Activated CD8-positive, alpha-beta T cell treated with anti-CD3 and anti-CD28 coated beads, Interleukin-2, amount 10 ng/mL, durations not matched to agents 7 days and 5 days (primary cell): ENCODE results near the gene PLPP4. TPM values are rescaled to one million over a fixed set of nuclear protein-coding genes. Genes with fewer than 3 reads are reported as not detected.

Source experiments
- ATAC-seq: fragments of 150-1000 bp; cut with Tn5 transposase; one replicate; pipeline ENCODE4 v1.10.0; 2021; ENCODE audit warnings: moderate library complexity
- CTCF ChIA-PET: fragments of 350-600 bp; sonication (Branson Sonifier 250); formaldehyde crosslinking; loops from one replicate; lab custom pipeline; 2021; ENCODE audit warnings: antibody characterized with exemption; lab: Charles Lee
- POLR2A ChIA-PET: fragments of 350-600 bp; sonication (Branson Sonifier 250); formaldehyde crosslinking; loops from one replicate; lab custom pipeline; 2021; ENCODE audit warnings: antibody characterized with exemption; lab: Charles Lee
- DNase-seq: peaks from one replicate; pipeline ENCODE4 v3.0.0-alpha.2; 2020
- H3K27ac Mint-ChIP-seq: one replicate; pipeline ENCODE4 v1.8.0; 2021; ENCODE audit warnings: mild to moderate bottlenecking, mixed read lengths
- H3K27me3 Mint-ChIP-seq: one replicate; pipeline ENCODE4 v1.8.0; 2021; ENCODE audit warnings: low read depth, mixed read lengths
- H3K36me3 Mint-ChIP-seq: one replicate; pipeline ENCODE4 v1.8.0; 2021; ENCODE audit warnings: low read depth, mixed read lengths
- H3K4me1 Mint-ChIP-seq: one replicate; pipeline ENCODE4 v1.8.0; 2021; ENCODE audit warnings: low read depth, mixed read lengths
- H3K4me3 Mint-ChIP-seq: one replicate; pipeline ENCODE4 v1.8.0; 2021; ENCODE audit warnings: mild to moderate bottlenecking, mixed read lengths
- H3K9me3 Mint-ChIP-seq: one replicate; pipeline ENCODE4 v1.8.0; 2022; ENCODE audit warnings: mixed read lengths; ENCODE audit not compliant: insufficient read depth
- total RNA-seq, 2 experiments: library from RNA; stranded (reverse); gene quantifications; one replicate each; pipeline ENCODE4 v1.2.3, GENCODE V29; 2021

The PLPP4 gene
- total RNA-seq: not detected

GRCh38 chr10:120456626-120457430 is at the start of gene PLPP4:
TSS of gene PLPP4 (plus strand) at chr10:120457227. CDS start at chr10:120457306, 79 bp downstream.
- no peaks in the 10 kb centered on the region for H3K9me3 Mint-ChIP-seq
- POLR2A ChIA-PET: no interaction called here
- peaks cover 3% of the 10 kb centered on the region for H3K4me1 Mint-ChIP-seq
- H3K27me3 Mint-ChIP-seq: peaks cover 38% of the 10 kb centered on the region
- H3K36me3 Mint-ChIP-seq: no peaks in the 10 kb centered on the region
- CTCF ChIA-PET: no interaction called here
- peak within 1 kb of the TSS; percentile 55 for H3K4me3 Mint-ChIP-seq
- DNase-seq (no peak), ATAC-seq (peak; percentile 69)
- H3K27ac Mint-ChIP-seq: no peak within 1 kb of the TSS

GRCh38 chr10:120409816-120410215 is 47.2 kb upstream of the PLPP4 start:
- ChIA-PET CTCF (interaction anchor here (2.3 kb wide), 1 partner anchor 14 kb away, joined by 13 read pairs; no protein-coding TSS in a partner anchor), POLR2A (no interaction called here)
- Mint-ChIP-seq H3K27ac (no peak overlapping the region), H3K4me3 (no peak overlapping the region), H3K4me1 (no peaks in the 10 kb centered on the region), H3K27me3 (no peaks in the 10 kb centered on the region), H3K36me3 (no peaks in the 10 kb centered on the region), H3K9me3 (no peaks in the 10 kb centered on the region)
- DNase-seq: no peak
- no peak for ATAC-seq

- ChIA-PET CTCF (no interaction called here), POLR2A (no interaction called here)
- Mint-ChIP-seq H3K4me1 (no peaks in the 10 kb centered on the region), H3K4me3 (no peak overlapping the region), H3K27ac (no peak overlapping the region), H3K36me3 (no peaks in the 10 kb centered on the region), H3K27me3 (peaks cover 2% of the 10 kb centered on the region), H3K9me3 (no peaks in the 10 kb centered on the region)
- ATAC-seq: no peak
- no peak for DNase-seq
Measured at GRCh38 chr10:120414946-120415345, 42.1 kb upstream of the PLPP4 start.

GRCh38 chr10:120415709-120416330 is 41.2 kb upstream of the PLPP4 start:
- ATAC-seq: no peak
- Mint-ChIP-seq H3K4me3 (no peak overlapping the region), H3K27ac (no peak overlapping the region), H3K27me3 (peaks cover 2% of the 10 kb centered on the region), H3K4me1 (no peaks in the 10 kb centered on the region), H3K36me3 (no peaks in the 10 kb centered on the region), H3K9me3 (no peaks in the 10 kb centered on the region)
- DNase-seq: no peak
- POLR2A ChIA-PET: no interaction called here
- CTCF ChIA-PET: no interaction called here

GRCh38 chr10:120420421-120420820 is 36.6 kb upstream of the PLPP4 start:
- ChIA-PET POLR2A (no interaction called here), CTCF (no interaction called here)
- DNase-seq (no peak), ATAC-seq (no peak)
- Mint-ChIP-seq H3K9me3 (no peaks in the 10 kb centered on the region), H3K36me3 (no peaks in the 10 kb centered on the region), H3K27ac (no peak overlapping the region), H3K4me3 (no peak overlapping the region), H3K4me1 (no peaks in the 10 kb centered on the region), H3K27me3 (peaks cover 2% of the 10 kb centered on the region)

GRCh38 chr10:120421250-120421649 is 35.8 kb upstream of the PLPP4 start:
- ATAC-seq: no peak
- DNase-seq: no peak
- Mint-ChIP-seq H3K4me3 (no peak overlapping the region), H3K27me3 (peaks cover 2% of the 10 kb centered on the region), H3K27ac (no peak overlapping the region), H3K4me1 (no peaks in the 10 kb centered on the region), H3K9me3 (no peaks in the 10 kb centered on the region), H3K36me3 (no peaks in the 10 kb centered on the region)
- ChIA-PET POLR2A (no interaction called here), CTCF (no interaction called here)

- ChIA-PET POLR2A (no interaction called here), CTCF (interaction anchor here (1.4 to 2.7 kb wide), 3 partner anchors 12 to 313 kb away, joined by 4 to 18 read pairs (median 13); no protein-coding TSS in a partner anchor)
- no peaks in the 10 kb centered on the region for H3K4me1 Mint-ChIP-seq
- H3K36me3 Mint-ChIP-seq: no peaks in the 10 kb centered on the region
- H3K9me3 Mint-ChIP-seq: no peaks in the 10 kb centered on the region
- no peak for DNase-seq
- H3K27ac Mint-ChIP-seq: no peak overlapping the region
- H3K27me3 Mint-ChIP-seq: peaks cover 2% of the 10 kb centered on the region
- H3K4me3 Mint-ChIP-seq: no peak overlapping the region
- ATAC-seq: no peak
Measured at GRCh38 chr10:120422457-120422856, 34.6 kb upstream of the PLPP4 start.

- CTCF ChIA-PET: interaction anchor here (1.3 to 2.7 kb wide), 5 partner anchors 11 to 312 kb away, joined by 3 to 18 read pairs (median 4); no protein-coding TSS in a partner anchor
- no peak for ATAC-seq
Measured at GRCh38 chr10:120423431-120424197, 33.4 kb upstream of the PLPP4 start.

GRCh38 chr10:120424198-120424464 is 32.9 kb upstream of the PLPP4 start:
- POLR2A ChIA-PET: no interaction called here
- Mint-ChIP-seq H3K36me3 (no peaks in the 10 kb centered on the region), H3K9me3 (no peaks in the 10 kb centered on the region), H3K4me1 (no peaks in the 10 kb centered on the region), H3K4me3 (no peak overlapping the region), H3K27ac (no peak overlapping the region), H3K27me3 (no peaks in the 10 kb centered on the region)
- CTCF ChIA-PET: interaction anchor here (1.3 to 2.7 kb wide), 5 partner anchors 10 to 311 kb away, joined by 3 to 18 read pairs (median 4); no protein-coding TSS in a partner anchor
- no peak for ATAC-seq
- DNase-seq: no peak

More at GRCh38 chr10:120423431-120424197, 33.4 kb upstream of the PLPP4 start:
- DNase-seq: peak; percentile 48
- POLR2A ChIA-PET: interaction anchor here (0.7 kb wide), 1 partner anchor 101 kb away, joined by 3 read pairs; no protein-coding TSS in a partner anchor
- Mint-ChIP-seq H3K4me1 (no peaks in the 10 kb centered on the region), H3K4me3 (no peak overlapping the region), H3K27ac (no peak overlapping the region), H3K9me3 (no peaks in the 10 kb centered on the region), H3K36me3 (no peaks in the 10 kb centered on the region), H3K27me3 (no peaks in the 10 kb centered on the region)

- ChIA-PET POLR2A (no interaction called here), CTCF (no interaction called here)
- H3K9me3 Mint-ChIP-seq: no peaks in the 10 kb centered on the region
- H3K36me3 Mint-ChIP-seq: no peaks in the 10 kb centered on the region
- H3K27ac Mint-ChIP-seq: no peak overlapping the region
- H3K27me3 Mint-ChIP-seq: peaks cover 10% of the 10 kb centered on the region
- H3K4me1 Mint-ChIP-seq: peaks cover 12% of the 10 kb centered on the region
- H3K4me3 Mint-ChIP-seq: no peak overlapping the region
- DNase-seq (no peak), ATAC-seq (no peak)
Measured at GRCh38 chr10:120426306-120426705, 30.7 kb upstream of the PLPP4 start.

GRCh38 chr10:120428754-120429153 is 28.3 kb upstream of the PLPP4 start:
- no peaks in the 10 kb centered on the region for H3K9me3 Mint-ChIP-seq
- H3K4me3 Mint-ChIP-seq: no peak overlapping the region
- POLR2A ChIA-PET: no interaction called here
- ATAC-seq: no peak
- no peak for DNase-seq
- H3K27me3 Mint-ChIP-seq: peaks cover 18% of the 10 kb centered on the region
- H3K36me3 Mint-ChIP-seq: no peaks in the 10 kb centered on the region
- H3K4me1 Mint-ChIP-seq: peaks cover 20% of the 10 kb centered on the region
- CTCF ChIA-PET: no interaction called here
- H3K27ac Mint-ChIP-seq: no peak overlapping the region

GRCh38 chr10:120429395-120429794 is 27.6 kb upstream of the PLPP4 start:
- Mint-ChIP-seq H3K36me3 (no peaks in the 10 kb centered on the region), H3K9me3 (no peaks in the 10 kb centered on the region), H3K27me3 (peaks cover 18% of the 10 kb centered on the region), H3K4me3 (no peak overlapping the region), H3K27ac (no peak overlapping the region), H3K4me1 (peaks cover 20% of the 10 kb centered on the region)
- DNase-seq (no peak), ATAC-seq (no peak)
- ChIA-PET POLR2A (no interaction called here), CTCF (no interaction called here)
